ENCODE measurements around the gene ESPNL. TPM values are rescaled to one million over a fixed set of nuclear protein-coding genes. Genes with fewer than 3 reads are reported as not detected.

ESPNL gene
- total RNA-seq, 1 donor from 2014 or later, result 0.48 TPM

DNA sequence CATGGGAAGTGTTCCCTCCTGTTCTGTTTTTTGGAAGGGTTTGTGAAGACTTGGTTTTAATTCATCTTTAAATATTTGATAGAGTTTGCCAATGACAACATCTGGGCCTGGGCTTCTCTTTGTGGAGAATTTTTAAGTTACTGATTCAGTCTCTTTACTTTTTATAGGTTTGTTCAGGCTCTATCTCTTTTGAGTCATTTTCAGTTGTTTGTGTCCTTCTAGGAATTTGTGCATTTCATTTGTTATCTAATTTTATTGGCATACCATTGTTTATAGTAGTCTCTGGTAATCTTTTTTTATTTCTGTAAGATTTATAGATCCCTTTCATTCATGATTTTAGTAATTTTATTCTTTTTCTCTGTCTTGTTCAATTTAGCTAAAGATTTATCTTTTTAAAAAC is 24.7 kb upstream of the ESPNL start:
- DNase-seq (ENCODE audit: low spot score), result no peak

GRCh38 chr2:238077292-238077691 is 22.8 kb upstream of the ESPNL start:
- DNase-seq (ENCODE audit: low spot score), result no peak

GRCh38 chr2:238079874-238080327 is 20.2 kb upstream of the ESPNL start:
- DNase-seq (ENCODE audit: low spot score), result no peak

DNA sequence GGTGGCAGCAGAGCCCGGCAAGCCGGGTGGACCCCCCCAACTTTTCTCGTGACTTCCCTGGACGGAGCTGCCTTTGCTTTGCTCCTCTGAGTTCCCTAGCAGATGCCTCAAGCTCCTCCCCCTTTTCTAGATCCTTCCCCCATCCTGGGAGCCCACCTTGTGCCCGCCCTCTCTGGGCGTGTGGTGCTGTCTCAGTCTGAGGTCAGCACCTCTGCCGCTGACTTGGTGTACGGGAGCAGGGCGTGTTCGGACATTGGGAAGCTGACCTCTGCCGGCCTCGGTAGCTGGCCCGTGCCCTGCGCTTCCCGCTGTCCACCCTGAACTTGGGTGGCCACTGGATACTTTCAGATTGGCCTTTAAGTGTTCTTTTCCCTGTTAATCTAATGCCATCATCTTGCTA is 19.6 kb upstream of the ESPNL start:
- no peak for DNase-seq (ENCODE audit: low spot score)

DNA sequence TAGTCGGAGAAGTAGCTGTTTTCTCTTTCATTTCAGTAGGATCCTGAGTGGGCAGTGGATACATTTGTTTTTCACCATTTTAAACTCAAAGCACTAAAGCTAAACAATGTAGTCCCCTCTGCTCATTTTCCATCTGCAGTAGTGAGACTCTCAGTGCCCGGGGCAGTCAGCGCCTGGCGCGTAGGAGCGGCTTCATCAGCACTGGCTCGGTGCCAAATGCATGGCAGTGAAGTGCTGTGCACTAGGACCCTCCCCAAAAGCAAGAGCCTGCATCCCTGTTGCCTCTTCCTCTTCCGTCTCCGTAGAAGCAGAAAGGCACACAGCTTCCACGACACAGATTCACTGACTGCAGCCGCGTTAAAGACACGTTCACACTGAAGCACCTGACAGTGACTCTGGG is 19.0 kb upstream of the ESPNL start:
- DNase-seq (ENCODE audit: low spot score), result no peak

DNA sequence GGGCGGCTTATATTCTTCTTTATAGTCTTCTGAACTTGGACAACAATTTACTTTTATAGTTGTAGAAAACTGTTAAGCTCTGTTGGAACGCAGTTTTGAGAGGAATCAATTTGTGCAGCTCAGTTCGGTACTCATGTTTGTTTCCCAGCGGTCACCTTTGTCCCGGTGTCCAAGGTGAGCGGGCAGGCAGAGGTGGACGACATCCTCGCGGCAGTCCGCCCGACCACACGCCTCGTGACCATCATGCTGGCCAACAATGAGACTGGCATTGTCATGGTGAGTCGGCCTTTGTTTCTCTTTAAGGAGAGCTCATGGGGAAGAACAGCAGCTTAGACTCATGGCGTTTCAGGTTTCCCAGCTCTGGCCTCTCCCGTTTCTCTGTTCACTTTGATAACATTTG is 18.6 kb upstream of the ESPNL start:
- DNase-seq (ENCODE audit: low spot score), result no peak

DNA sequence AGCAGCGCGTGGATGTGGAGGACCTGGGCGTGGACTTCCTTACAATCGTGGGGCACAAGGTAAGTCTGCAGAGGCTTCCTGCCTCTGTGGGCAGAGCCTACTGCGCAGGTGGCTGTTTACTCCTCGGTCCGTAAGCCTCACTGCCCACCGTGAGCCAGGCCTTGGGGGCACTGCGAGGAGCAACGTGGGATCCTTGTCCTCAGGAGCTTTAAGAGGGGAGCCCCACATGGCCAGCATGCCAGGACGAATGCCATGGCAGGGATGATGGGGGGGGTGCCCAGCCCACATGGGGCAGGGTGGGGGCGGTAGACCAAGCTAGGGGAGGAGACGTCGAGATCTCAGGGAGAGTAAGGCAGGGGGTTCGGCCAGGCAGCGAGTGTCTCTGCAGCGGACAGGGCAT is 18.0 kb upstream of the ESPNL start:
- DNase-seq (ENCODE audit: low spot score), result no peak

DNA sequence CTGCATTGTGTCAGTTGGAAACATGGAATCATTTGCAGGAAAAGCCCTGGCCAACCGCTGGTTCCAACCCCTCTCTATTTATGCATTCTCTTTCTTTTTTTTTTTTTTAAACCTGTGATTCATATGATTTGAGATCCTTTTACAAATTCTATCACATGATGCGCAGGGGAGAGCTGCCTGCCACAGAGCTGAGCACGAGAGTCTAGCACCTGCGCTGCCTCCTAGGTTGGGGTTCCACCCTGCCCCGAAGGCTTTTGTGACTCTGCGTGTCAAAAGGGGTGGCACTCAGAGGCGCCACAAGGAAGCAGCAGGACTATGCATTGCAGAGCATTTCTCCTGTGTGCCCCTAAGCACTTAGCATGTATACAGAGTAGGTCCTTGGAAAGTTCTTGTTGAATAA is 17.3 kb upstream of the ESPNL start:
- DNase-seq (ENCODE audit: low spot score), result no peak

GRCh38 chr2:238083919-238084318 is 16.2 kb upstream of the ESPNL start:
- DNase-seq (ENCODE audit: low spot score), result no peak

DNA sequence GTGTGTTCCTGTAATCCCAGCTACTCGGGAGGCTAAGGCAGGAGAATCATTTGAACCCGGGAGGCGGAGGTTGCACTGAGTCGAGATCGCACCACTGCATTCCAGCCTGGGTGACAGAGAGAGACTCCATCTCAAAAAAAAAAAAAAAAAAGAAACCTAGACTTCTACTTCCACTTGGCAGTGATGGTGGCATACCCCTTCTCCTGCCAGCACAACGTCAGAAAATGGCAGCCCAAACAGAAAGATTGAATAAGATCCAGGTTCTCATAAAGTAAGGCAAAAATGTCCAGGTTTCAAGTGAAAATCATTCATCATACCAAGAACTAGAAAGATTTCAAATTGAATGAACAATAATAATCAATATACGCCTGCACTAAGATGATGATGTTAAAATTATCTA is 15.4 kb upstream of the ESPNL start:
- no peak for DNase-seq (ENCODE audit: low spot score)

- no peak for DNase-seq (ENCODE audit: low spot score)
These were observed 14.2 kb upstream of the ESPNL start for GRCh38 chr2:238085899-238086298.

- no peak for DNase-seq (ENCODE audit: low spot score)
These were observed 12.9 kb upstream of the ESPNL start for GRCh38 chr2:238087211-238087610.

- peak; percentile 41 for DNase-seq (ENCODE audit: low spot score)
These were observed 9.3 kb upstream of the ESPNL start for GRCh38 chr2:238090887-238091286.

- DNase-seq (ENCODE audit: low spot score), result peak; percentile 89
These were observed 8.6 kb upstream of the ESPNL start for GRCh38 chr2:238091436-238092060.

DNA sequence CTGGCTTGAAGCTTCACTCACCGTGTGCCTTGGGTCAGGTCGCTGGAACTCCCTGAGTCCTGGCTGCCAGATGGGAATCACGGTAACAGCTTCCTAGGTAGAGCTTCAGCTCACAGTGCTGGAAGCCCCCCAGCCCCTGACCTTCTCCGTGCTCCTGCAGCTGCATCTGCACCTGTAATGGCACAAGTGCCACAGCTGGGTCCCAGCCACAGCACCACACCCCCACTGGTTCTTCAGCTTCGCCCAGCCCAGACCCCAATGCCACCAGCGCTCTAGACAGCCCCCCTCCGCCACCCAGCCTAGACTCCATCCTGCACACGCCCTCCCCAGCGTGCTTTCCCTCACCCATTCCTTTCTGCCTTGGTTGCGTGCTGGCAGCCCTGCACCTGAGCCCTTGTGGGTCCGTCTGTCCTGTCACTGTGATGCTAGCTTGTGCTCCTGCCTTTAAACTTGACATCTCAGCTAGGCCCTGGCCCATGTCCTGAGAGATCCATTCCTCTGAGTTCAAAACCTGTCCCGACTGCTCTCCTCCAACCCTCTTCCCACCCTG is 7.6 kb upstream of the ESPNL start:
- DNase-seq (ENCODE audit: low spot score), result peak; percentile 64

DNA sequence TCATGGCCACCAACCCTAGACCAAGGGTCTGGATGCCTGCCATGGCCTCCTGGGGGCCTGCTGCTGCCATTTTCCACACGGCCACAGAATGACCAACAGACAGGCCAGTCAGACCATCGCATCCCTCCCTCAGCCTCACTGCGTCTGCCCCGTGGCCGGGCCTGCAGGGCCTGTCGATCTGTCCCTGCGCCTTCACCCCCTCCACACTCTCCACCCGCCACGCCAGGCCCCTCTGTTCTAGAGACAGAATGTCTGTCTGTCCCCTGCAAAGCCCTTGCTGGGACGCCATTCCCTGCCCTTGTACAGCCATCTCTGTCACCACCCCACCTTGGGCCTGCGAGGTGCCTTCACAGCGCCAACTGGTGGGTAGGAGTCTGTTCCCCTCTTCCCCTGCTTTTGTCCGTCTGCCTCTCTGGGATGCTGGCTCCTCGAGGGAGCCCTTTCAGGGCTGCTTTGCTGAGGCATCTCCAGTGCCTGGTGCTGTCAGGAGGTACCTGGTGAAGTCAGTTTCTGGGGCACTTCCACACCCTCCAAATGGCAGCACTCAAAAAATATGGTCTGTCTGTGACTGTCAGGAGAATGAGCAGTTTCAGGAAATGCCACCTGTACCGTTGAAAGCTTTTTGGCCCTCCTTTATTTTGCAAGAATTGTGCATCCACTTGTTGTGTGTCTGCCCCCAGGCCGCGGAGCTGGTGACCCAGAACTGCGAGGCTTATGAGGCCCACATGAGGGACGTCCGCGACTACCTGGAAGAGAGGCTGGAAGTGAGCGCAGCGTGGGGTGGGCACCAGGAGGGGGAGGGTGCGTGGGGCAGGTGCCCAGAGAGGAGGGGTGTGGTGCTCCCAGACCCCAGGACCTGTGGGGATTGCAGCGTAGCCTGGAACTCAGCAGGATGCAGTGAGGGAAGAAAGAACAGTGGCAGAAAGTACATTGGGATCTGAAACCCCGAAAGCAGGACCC is 6.7 kb upstream of the ESPNL start:
- DNase-seq (ENCODE audit: low spot score), result peak; percentile 71

GRCh38 chr2:238094438-238095022 is 5.6 kb upstream of the ESPNL start:
- DNase-seq (ENCODE audit: low spot score), result peak; percentile 78

- DNase-seq (ENCODE audit: low spot score), result peak; percentile 53
These were observed 5.0 kb upstream of the ESPNL start for GRCh38 chr2:238095143-238095542.

- peak; percentile 68 for DNase-seq (ENCODE audit: low spot score)
These were observed 3.7 kb upstream of the ESPNL start for GRCh38 chr2:238096311-238097011.

DNA sequence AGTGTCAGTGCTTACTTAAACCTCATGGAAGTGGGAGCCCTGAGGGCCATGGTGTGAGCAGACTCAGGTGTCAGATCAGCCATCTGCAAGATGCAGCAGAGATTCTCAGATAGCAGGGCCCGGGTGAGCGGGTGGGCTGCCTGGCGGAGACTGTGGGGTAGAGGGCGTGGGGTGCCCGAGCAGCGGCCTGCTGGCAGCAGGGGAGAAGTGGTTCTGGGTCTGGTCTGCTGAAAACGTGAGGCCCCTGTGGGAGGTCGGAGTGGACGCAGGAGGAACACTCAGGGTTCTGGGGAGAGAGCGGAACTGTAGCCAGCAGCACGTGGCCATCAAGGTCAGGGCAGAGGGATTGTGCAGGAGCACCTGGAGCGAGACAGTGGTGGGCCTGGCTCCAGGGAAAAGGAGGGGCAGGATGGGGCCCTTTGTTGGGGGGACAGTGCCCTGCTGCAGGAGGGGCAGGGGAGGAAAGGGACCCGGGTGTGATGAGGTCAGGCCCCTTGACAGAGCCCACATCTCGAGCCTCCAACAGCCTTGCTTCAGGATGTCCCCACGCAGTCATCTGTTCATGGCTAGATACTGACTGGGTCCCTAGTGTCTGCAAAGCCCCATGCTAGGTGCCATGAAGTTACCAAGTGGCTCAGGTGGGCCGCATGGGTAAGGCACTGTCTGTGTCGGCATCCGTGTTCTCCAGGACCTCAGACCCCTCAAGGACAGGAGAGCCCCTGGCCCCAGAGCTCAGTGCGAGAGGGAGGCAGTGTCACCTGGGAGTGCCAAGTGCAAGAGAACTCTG is 2.7 kb upstream of the ESPNL start:
- DNase-seq (ENCODE audit: low spot score), result peak; percentile 89

All from mesenteric fat pad (tissue), 1 donor.